HFFc6 (cell line): ENCODE results near the gene FAM120A. TPM values are rescaled to one million over a fixed set of nuclear protein-coding genes. Genes with fewer than 3 reads are reported as not detected.
A peak's percentile ranks its signal among the peaks of the same experiment; 100 is the strongest.

Experiments
- DNase-seq: peaks from one replicate; pipeline ENCODE4 v3.0.0-alpha.2; 2018
- H3K27ac Mint-ChIP-seq: 2 replicates; pipeline ENCODE4 v1.8.0; 2020; ENCODE audit warnings: mild to moderate bottlenecking, mixed read lengths
- H3K27me3 Mint-ChIP-seq: 2 replicates; pipeline ENCODE4 v1.8.0; 2021; ENCODE audit warnings: mild to moderate bottlenecking, moderate library complexity, mixed read lengths; ENCODE audit not compliant: insufficient read depth
- H3K36me3 Mint-ChIP-seq: 2 replicates; pipeline ENCODE4 v1.8.0; 2021; ENCODE audit warnings: low read depth, mixed read lengths
- H3K4me1 Mint-ChIP-seq: 2 replicates; pipeline ENCODE4 v1.8.0; 2020; ENCODE audit warnings: low read depth, mixed read lengths
- H3K4me3 Mint-ChIP-seq: 2 replicates; pipeline ENCODE4 v1.8.0; 2020; ENCODE audit warnings: mild to moderate bottlenecking, moderate library complexity, mixed read lengths
- H3K9me3 Mint-ChIP-seq: 2 replicates; pipeline ENCODE4 v1.8.0; 2020; ENCODE audit warnings: mild to moderate bottlenecking, mixed read lengths
- total RNA-seq, 6 experiments: library from RNA; stranded (reverse); fragmentation: NEBNext Ultra II Directional; extraction: Animal tissue kit (Norgen Biotek cat#: 25700); gene quantifications; 2 replicates in 1 of 6; 3 replicates in 5 of 6; pipeline ENCODE4 v1.2.3, GENCODE V29; 2021
- TF ChIP-seq, protein P1 (sequence below): fragments of 200-600 bp; sonication (generic); IDR thresholded peaks from 2 replicates; pipeline ENCODE4 v1.5.0; 2021; ENCODE audit warnings: antibody characterized with exemption, mild to moderate bottlenecking

Gene FAM120A
- total RNA-seq, 6 experiments from 2014 or later: 139 to 161 (median 155) TPM

DNA sequence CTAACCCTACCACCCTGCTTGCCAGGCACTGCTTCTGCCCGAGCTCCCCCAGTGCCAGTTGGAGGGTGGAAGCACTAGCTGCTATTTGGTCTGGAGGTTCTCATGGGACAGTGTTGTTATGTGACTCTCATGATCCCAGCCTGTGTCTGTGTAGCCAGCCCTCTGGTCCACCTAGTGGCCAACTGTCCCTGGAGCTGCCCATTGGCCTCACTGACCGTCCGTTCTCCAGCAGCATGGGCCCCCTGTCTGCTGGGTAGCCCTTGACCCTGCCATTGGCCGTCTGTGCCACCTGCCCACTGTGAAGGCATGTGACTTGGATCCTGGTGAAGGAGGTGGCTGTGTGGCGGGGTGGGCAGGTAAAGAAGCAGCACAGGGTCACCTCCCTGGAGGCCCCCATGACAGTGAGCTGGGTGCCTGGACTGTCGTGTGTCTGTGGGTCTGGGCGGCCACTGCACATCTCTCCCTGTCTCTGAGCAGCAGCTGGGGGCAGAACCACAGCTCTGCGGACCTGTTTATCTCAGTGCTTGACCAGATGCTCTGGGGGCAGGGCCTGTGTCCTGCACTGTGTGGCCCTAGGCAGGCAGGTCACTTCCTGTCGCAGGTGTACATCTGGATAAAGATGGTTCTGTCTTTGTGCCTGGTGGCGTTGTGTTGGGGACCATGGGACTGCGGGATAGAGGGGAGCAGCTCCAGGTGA is 136.3 kb downstream of the FAM120A start:
- H3K4me1 Mint-ChIP-seq: peaks cover 37% of the 10 kb centered on the region
- no peak for DNase-seq
- no peak overlapping the region for H3K27ac Mint-ChIP-seq
- no peak overlapping the region for H3K4me3 Mint-ChIP-seq
- peaks cover 24% of the 10 kb centered on the region for H3K36me3 Mint-ChIP-seq
- TF ChIP-seq, protein P1, sequence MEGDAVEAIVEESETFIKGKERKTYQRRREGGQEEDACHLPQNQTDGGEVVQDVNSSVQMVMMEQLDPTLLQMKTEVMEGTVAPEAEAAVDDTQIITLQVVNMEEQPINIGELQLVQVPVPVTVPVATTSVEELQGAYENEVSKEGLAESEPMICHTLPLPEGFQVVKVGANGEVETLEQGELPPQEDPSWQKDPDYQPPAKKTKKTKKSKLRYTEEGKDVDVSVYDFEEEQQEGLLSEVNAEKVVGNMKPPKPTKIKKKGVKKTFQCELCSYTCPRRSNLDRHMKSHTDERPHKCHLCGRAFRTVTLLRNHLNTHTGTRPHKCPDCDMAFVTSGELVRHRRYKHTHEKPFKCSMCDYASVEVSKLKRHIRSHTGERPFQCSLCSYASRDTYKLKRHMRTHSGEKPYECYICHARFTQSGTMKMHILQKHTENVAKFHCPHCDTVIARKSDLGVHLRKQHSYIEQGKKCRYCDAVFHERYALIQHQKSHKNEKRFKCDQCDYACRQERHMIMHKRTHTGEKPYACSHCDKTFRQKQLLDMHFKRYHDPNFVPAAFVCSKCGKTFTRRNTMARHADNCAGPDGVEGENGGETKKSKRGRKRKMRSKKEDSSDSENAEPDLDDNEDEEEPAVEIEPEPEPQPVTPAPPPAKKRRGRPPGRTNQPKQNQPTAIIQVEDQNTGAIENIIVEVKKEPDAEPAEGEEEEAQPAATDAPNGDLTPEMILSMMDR: peak; percentile 55
- H3K9me3 Mint-ChIP-seq: peaks cover 24% of the 10 kb centered on the region
- no peaks in the 10 kb centered on the region; the same call in 1 of the 2 replicates for H3K27me3 Mint-ChIP-seq

DNA sequence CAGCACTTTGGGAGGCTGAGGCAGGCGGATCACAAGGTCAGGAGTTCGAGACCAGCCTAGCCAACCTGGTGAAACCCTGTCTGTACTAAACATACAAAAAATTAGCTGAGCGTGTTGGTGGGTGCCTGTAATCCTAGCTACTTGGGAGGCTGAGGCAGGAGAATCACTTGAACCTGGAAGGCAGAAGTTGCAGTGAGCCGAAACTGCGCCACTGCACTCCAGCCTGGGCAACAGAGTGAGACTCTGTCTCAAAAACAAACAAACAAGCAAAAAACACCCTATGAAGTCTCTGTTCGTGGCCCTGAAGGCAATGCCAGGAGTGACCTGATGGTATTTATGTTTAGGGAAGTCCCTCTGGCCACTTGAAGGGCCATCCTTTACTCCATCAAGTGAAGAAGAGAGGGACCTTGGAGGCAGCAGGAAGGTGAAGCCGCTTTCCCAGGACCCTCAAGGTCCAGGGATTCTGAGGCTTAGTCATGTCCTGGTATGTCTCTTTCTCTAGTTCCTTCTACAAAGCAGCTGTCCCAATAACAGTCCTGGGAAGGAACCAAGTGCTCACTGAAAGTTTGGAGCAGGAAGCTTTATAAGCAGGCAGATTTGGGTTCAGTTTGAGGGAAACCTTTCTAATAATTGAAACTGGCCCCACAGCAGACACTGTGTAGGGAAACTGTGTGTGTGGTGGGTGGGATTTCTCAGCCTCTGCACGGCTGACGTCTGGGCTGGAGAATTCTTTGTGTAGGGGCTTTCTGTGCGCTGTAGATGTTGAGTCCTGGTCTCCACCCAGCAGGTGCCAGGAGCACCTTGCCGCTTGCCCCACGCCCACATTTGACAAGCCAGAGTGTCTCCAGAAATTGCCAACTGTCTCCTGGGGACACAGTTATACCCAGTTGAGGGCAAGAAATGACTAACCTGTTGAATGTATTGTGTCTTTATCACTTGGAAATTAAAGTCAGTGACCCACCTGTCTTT is 137.4 kb downstream of the FAM120A start:
- H3K4me3 Mint-ChIP-seq: peak overlapping the region; percentile 61; the same call in 1 of the 2 replicates
- TF ChIP-seq, protein P1: no peak
- H3K9me3 Mint-ChIP-seq: peaks cover 17% of the 10 kb centered on the region
- peak overlapping the region; percentile 67; the same call in 1 of the 2 replicates for H3K27ac Mint-ChIP-seq
- peaks cover 46% of the 10 kb centered on the region for H3K4me1 Mint-ChIP-seq
- DNase-seq: no peak
- no peaks in the 10 kb centered on the region; the same call in 1 of the 2 replicates for H3K27me3 Mint-ChIP-seq
- H3K36me3 Mint-ChIP-seq: peaks cover 17% of the 10 kb centered on the region

GRCh38 chr9:93589688-93590087 is 138.2 kb downstream of the FAM120A start:
- Mint-ChIP-seq H3K27ac (peak overlapping the region; percentile 67), H3K27me3 (no peaks in the 10 kb centered on the region; the same call in 1 of the 2 replicates), H3K4me3 (peak overlapping the region; percentile 61), H3K4me1 (peaks cover 50% of the 10 kb centered on the region), H3K9me3 (peaks cover 9% of the 10 kb centered on the region), H3K36me3 (peaks cover 9% of the 10 kb centered on the region)
- peak; percentile 50 for DNase-seq
- TF ChIP-seq, protein P1: no peak

- no peak for DNase-seq
- H3K27me3 Mint-ChIP-seq: no peaks in the 10 kb centered on the region; the same call in 1 of the 2 replicates
- H3K9me3 Mint-ChIP-seq: no peaks in the 10 kb centered on the region
- no peak overlapping the region for H3K4me3 Mint-ChIP-seq
- peaks cover 50% of the 10 kb centered on the region for H3K4me1 Mint-ChIP-seq
- H3K36me3 Mint-ChIP-seq: no peaks in the 10 kb centered on the region
- peak overlapping the region; percentile 43; the same call in 1 of the 2 replicates for H3K27ac Mint-ChIP-seq
- TF ChIP-seq, protein P1: no peak
These were observed 139.2 kb downstream of the FAM120A start for GRCh38 chr9:93590609-93591234.

DNA sequence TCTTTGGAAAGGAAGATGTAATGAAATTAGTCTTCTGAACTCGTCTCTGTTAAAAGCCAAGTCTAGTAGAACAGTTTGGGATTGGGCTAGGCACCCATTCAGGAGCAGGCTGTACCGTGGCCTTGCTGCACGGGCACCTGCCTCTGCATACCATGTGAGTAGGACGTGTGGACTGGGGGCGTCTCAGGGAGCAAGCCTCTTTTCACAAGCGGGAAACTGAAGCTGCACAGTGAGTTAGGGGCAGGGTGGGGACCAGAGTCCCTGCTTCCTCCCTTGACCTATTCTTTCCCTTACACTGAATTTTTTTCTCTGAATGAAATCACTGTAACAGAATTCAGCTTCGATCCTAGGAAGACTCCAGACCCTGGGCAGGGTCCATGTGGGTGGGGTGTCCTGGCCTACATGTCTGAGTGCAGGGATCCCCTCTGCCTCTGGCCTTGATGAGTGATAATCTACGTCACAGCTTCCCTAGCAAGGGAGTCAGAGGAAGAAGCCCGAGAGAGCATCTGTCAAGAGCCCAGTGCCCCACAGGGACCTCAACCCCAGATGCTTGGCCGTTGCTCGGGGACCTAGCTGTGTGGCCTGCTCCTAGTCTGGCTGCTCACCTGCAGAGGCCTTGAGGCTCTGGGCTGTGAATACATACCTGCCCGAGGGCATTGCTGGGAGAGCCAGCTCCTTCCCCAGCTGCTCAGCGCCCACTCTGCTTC is 140.0 kb downstream of the FAM120A start:
- H3K36me3 Mint-ChIP-seq: no peaks in the 10 kb centered on the region
- TF ChIP-seq, protein P1: no peak
- H3K27ac Mint-ChIP-seq: no peak overlapping the region
- peaks cover 2% of the 10 kb centered on the region; the same call in 1 of the 2 replicates for H3K27me3 Mint-ChIP-seq
- H3K9me3 Mint-ChIP-seq: no peaks in the 10 kb centered on the region
- DNase-seq: no peak
- H3K4me3 Mint-ChIP-seq: no peak overlapping the region
- peaks cover 50% of the 10 kb centered on the region for H3K4me1 Mint-ChIP-seq
